Gastrocnemius medialis (tissue), 4 donors: ENCODE results near the gene PDGFRB. TPM values are rescaled to one million over a fixed set of nuclear protein-coding genes. Genes with fewer than 3 reads are reported as not detected.

Experiments
- ATAC-seq, 2 donors: fragments of 150-250 bp; one replicate each; pipeline ENCODE4 v1.9.1; 2016
- DNase-seq, 2 donors: peaks; one replicate each; pipeline ENCODE4 v3.0.0-alpha.2; 2019
- H3K27ac ChIP-seq, 4 donors: fragments of 200-600 bp; sonication (generic); 1 replicate in 1 of 4; 2 replicates in 3 of 4; pipeline ENCODE4 v1.5.1; 2016 to 2018; ENCODE audit warnings: mild to moderate bottlenecking in 2 of 4, moderate library complexity in 1 of 4
- H3K27me3 ChIP-seq, 3 donors: fragments of 200-600 bp; sonication (generic) in 2 of 3; 1 replicate in 1 of 3; 2 replicates in 2 of 3; pipeline versions ENCODE4 v1.5.1 to v1.6.0; 2016 to 2019; ENCODE audit warnings: mild to moderate bottlenecking in 1 of 3, moderate library complexity in 1 of 3
- H3K36me3 ChIP-seq, 2 donors: fragments of 200-600 bp; sonication (generic) in 1 of 2; one replicate each; pipeline ENCODE4 v1.5.1; 2017 to 2018
- H3K4me1 ChIP-seq, 2 donors: fragments of 200-600 bp; sonication (generic) in 1 of 2; one replicate each; pipeline ENCODE4 v1.5.1; 2016 to 2017; ENCODE audit warnings: mild to moderate bottlenecking in 2 of 2
- H3K4me3 ChIP-seq, 4 donors: fragments of 200-600 bp; sonication (generic) in 3 of 4; 1 replicate in 1 of 4; 2 replicates in 3 of 4; pipeline ENCODE4 v1.5.1; 2016 to 2019; ENCODE audit warnings: mild to moderate bottlenecking in 2 of 4
- H3K9me3 ChIP-seq, 3 donors: fragments of 200-600 bp; sonication (generic) in 2 of 3; 1 replicate in 1 of 3; 2 replicates in 2 of 3; pipeline ENCODE4 v1.5.1; 2016 to 2019
- POLR2A ChIP-seq, 2 donors: fragments of 450-650 bp; IDR thresholded peaks; one replicate each; pipeline ENCODE4 v1.6.1; 2017; ENCODE audit warnings: antibody characterized with exemption in 2 of 2, mild to moderate bottlenecking in 2 of 2, moderate library complexity in 2 of 2
- in situ Hi-C, 4 donors: fragments of 200-750 bp; cut with MboI; loops; one replicate each; pipeline versions ENCODE4 v1.15.0 to v1.8.0; 2017; ENCODE audit warnings: low sequenced_read_pairs in 4 of 4
- intact Hi-C: fragments of 100-400 bp; cut with DNase I; formaldehyde crosslinking; loops from one replicate; pipeline ENCODE4 v1.15.1; 2023; ENCODE audit warnings: low total_unique reads
- total RNA-seq, 4 donors: library from RNA; depleted of rRNA; stranded (reverse); fragments of >200 nt; gene quantifications; one replicate each; pipeline versions ENCODE4 v1.1.0 to v1.2.3, GENCODE V29; 2016
- TF ChIP-seq, protein P1 (sequence below), 5 experiments: fragments of 450-650 bp in 3 of 5; fragments of 200-600 bp in 2 of 5; sonication (generic) in 2 of 5; IDR thresholded peaks in 4 of 5; conservative IDR thresholded peaks in 1 of 5; 1 replicate in 4 of 5; 2 replicates in 1 of 5; pipeline ENCODE4 v1.5.1; 2016 to 2019; ENCODE audit warnings: antibody characterized with exemption in 5 of 5, mild to moderate bottlenecking in 3 of 5, moderate library complexity in 3 of 5

PDGFRB gene
- total RNA-seq, 4 donors from 2014 or later = 27.9 to 58.4 (median 52.5) TPM

DNA sequence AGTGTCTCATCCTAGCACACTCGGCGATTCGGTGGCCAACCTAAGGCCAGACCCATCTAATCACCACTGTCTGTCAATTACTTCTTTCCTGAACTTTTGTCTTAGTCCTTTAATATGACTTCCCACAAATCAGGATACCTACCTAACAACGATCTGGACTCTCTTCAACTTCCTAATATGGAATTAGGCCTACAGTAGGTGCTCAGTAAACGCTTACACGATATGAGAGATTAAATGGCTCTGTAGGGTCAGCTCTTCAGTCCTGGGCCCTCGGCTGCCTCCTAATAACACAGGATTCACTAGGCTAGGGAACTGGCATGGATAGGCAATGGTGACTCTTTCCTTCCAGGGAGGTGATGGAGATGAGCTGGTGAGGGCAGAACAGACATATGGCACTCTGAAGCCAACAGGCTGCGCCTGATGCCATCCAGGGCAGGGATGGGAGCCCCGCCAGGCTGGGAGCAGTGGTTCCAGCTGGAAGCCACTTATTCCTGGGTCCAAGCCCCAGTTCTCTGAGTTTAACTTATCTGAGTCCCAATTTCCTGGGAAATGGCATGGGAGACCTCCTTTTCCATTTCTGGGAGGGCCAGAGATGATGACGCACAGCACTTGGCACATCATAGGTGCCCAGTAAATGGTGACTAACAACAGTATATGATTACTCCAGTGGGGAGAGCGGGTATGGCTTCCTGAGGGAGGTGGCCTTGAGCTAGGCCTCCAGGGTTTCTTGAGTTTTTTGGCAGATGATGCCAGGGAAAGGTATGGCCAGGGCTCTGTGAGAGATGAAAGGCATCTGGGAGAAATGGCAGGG, 7.3 kb downstream of the PDGFRB start:
- H3K4me3 ChIP-seq = peak overlapping the region in 3 of 4 donors; percentile 4 to 56 (median 10)

DNA sequence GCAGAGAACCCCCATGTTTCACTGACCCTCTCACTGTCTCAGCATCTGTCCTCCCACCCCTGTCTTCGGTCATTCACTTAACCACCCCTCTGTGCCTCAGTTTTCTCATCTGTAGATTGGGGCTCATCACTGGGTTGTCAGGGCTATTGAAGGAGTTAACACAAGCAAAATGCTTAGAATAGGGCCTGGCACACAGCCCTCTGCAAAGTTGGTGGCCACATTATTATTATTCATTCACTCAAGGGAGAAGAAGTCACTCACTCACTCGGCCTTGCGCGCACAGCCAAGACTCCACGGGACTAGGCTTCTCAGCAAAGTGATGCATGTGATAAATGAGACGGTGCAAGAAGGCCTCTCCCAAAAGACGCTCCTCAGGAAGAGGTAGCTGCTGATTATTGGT, 8.0 kb downstream of the PDGFRB start:
- intact Hi-C loops (no loop called here), in situ Hi-C loops (no loop called here)
- DNase-seq = peak in 1 of 2 donors; percentile 35
- Histone ChIP-seq H3K36me3 (no peaks in the 10 kb centered on the region), H3K27me3 (no peaks in the 10 kb centered on the region), H3K9me3 (no peaks in the 10 kb centered on the region), H3K4me1 (no peaks in the 10 kb centered on the region), H3K4me3 (peak overlapping the region; percentile 4 to 56 (median 12)), H3K27ac (peak overlapping the region; percentile 75 to 82 (median 78))
- TF ChIP-seq, protein P1, sequence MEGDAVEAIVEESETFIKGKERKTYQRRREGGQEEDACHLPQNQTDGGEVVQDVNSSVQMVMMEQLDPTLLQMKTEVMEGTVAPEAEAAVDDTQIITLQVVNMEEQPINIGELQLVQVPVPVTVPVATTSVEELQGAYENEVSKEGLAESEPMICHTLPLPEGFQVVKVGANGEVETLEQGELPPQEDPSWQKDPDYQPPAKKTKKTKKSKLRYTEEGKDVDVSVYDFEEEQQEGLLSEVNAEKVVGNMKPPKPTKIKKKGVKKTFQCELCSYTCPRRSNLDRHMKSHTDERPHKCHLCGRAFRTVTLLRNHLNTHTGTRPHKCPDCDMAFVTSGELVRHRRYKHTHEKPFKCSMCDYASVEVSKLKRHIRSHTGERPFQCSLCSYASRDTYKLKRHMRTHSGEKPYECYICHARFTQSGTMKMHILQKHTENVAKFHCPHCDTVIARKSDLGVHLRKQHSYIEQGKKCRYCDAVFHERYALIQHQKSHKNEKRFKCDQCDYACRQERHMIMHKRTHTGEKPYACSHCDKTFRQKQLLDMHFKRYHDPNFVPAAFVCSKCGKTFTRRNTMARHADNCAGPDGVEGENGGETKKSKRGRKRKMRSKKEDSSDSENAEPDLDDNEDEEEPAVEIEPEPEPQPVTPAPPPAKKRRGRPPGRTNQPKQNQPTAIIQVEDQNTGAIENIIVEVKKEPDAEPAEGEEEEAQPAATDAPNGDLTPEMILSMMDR (IDR thresholded peaks at IDR 0.05 in 4 of 5, conservative IDR thresholded peaks at IDR 0.05 in 1 of 5) = no peak
- no peak for TF ChIP-seq POLR2A (IDR thresholded peaks at IDR 0.05)
- no peak for ATAC-seq

More for the DNA sequence above, 7.3 kb downstream of the PDGFRB start:
- no peak for DNase-seq
- H3K4me1 ChIP-seq = no peaks in the 10 kb centered on the region
- no peaks in the 10 kb centered on the region for H3K27me3 ChIP-seq
- H3K9me3 ChIP-seq = no peaks in the 10 kb centered on the region
- TF ChIP-seq, protein P1 (IDR thresholded peaks at IDR 0.05 in 4 of 5, conservative IDR thresholded peaks at IDR 0.05 in 1 of 5) = no peak
- no peak for TF ChIP-seq POLR2A (IDR thresholded peaks at IDR 0.05)
- H3K36me3 ChIP-seq = no peaks in the 10 kb centered on the region
- ATAC-seq = no peak
- H3K27ac ChIP-seq = peak overlapping the region; percentile 75 to 82 (median 78)
- intact Hi-C loops (no loop called here), in situ Hi-C loops (no loop called here)

DNA sequence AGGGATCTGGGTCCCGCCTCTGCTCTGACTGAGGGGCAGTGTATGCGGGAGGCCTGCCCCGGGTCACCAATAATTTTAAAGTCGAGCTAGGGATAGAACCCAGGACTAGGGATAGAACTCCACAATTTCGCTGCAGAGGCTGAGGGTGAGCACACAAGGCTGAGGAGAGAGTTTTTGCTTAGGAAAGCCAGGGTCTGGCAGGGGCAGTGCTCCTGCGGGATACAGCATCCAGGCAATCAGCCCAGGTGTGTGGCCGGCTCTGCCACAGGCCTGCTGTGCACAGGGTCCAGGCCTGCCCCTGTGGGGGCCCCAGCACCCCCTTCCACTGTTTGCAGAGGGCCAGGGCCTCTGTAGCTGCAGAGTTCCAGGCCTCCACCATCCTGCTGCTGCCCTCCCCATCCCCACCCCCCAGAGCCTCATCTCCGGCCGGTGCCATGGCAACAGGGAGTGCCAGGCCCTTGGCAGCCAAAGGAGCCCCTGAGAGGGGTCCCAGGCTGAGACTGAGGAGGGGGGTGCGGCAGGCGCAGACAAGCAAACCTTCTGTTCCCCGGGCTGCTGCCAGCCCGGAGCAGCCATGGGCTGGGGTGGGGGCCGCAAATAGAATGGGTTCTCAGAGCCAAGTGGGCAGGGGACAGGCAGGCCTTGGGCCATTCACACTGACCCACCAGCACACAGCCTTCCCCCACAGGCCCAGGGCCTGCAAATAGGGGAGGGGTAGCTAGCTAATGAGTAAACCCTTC, 8.6 kb downstream of the PDGFRB start:
- Histone ChIP-seq H3K27ac (peak overlapping the region; percentile 75 to 82 (median 78)), H3K4me1 (no peaks in the 10 kb centered on the region), H3K27me3 (no peaks in the 10 kb centered on the region), H3K4me3 (peak overlapping the region in 3 of 4 donors; percentile 11 to 56 (median 13)), H3K36me3 (no peaks in the 10 kb centered on the region), H3K9me3 (no peaks in the 10 kb centered on the region)
- in situ Hi-C loops = no loop called here
- intact Hi-C loops = no loop called here
- TF ChIP-seq, protein P1 (IDR thresholded peaks at IDR 0.05 in 4 of 5, conservative IDR thresholded peaks at IDR 0.05 in 1 of 5) = no peak
- no peak for TF ChIP-seq POLR2A (IDR thresholded peaks at IDR 0.05)
- DNase-seq = no peak
- ATAC-seq = no peak

DNA sequence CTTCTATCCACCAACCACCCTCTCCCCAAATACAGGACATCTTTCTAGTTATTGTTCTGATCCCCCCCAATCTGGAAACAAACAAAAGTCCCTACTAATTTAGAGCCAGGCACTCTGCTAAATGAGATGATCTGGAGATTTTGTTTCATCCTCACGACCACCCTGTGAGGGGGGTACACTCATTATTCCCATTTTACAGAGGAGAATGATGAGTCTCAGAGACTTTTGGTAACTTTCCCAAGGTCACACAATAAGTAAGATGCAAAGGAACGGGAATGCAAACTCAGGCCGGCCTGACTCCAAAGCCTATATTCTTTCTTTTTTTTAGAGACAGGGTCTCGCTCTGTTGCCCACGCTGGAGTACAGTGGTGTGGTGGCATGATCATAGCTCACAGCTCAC, 9.4 kb downstream of the PDGFRB start:
- Histone ChIP-seq H3K27ac (peak overlapping the region; percentile 75 to 82 (median 78)), H3K9me3 (no peaks in the 10 kb centered on the region), H3K4me3 (peak overlapping the region in 1 of 4 donors; percentile 56), H3K4me1 (no peaks in the 10 kb centered on the region), H3K27me3 (no peaks in the 10 kb centered on the region), H3K36me3 (no peaks in the 10 kb centered on the region)
- in situ Hi-C loops = no loop called here
- ATAC-seq = no peak
- intact Hi-C loops = no loop called here
- DNase-seq = no peak
- no peak for TF ChIP-seq POLR2A (IDR thresholded peaks at IDR 0.05)
- TF ChIP-seq, protein P1 (IDR thresholded peaks at IDR 0.05 in 4 of 5, conservative IDR thresholded peaks at IDR 0.05 in 1 of 5) = no peak
